ENCODE results near the gene FAM240A.

The FAM240A gene

DNA sequence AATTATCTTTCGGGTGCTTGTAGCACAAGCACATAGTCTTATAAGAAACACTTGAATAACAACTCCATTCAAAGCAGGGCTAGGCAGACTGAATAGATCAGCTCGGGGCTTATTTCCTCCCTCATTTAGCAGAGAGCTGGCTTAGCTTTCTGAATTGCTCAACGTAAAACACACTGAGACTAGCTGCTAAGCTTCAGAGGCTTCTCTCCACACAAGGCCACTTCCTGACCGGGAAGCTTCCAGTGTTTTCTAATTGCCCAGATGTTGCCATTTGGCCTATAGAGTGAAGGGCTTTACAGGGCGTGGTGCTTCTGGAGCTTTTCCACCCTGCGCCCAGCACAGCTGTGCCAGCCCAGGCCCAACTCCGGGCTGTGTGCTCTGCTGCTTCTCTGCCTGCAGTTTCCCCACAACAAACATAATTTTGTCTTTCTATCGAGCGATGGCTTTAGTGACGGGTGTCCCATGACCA, 16.6 kb downstream of the FAM240A start:
- no peak for DNase-seq

DNA sequence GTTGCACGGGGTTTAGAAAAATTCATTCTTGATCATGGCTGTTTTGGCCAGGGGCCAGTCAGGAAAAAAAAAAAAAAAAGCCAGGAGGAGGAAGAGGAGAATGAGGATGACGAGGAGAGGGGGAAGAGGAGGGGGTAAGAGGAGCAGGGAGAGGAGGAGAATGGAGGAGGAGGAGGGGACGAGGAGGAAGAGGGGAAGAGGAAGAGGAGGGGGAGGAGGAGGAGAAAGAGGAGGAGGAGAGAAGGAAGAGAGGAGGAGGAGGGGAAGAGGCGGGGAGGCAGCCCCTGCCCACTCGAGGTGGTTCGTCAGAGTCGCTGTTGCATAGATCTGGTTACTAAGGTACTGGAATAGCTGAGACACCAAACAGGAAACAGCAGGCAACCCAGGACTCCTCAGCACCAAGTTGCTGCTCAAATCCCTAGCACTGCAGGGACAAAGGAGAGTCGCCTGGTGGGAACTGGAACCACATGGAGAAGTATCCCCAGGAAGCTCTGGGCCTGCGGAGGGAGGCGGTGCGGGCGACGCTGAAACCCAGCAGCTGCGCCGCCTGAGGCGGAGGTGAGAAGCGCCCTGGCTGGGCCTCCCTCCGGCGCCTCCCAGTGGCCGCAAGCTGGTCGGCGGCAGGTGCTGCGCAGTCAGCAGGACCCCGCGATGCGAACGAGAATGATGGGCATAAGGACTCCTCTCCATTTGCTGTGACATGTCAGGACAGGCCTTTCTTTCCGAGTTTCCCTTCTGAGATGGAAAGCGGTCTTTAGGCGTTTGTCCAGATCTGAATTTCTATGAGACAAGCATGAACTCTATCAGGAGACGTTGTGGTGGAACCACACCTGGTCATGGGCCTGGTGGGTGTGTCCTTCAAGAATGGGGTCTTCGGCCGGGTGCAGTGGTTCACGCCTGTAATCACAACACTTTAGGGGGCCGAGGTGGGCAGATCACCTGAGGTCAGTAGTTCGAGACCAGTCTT, 17.5 kb downstream of the FAM240A start:
- DNase-seq, result peak; percentile 64

DNA sequence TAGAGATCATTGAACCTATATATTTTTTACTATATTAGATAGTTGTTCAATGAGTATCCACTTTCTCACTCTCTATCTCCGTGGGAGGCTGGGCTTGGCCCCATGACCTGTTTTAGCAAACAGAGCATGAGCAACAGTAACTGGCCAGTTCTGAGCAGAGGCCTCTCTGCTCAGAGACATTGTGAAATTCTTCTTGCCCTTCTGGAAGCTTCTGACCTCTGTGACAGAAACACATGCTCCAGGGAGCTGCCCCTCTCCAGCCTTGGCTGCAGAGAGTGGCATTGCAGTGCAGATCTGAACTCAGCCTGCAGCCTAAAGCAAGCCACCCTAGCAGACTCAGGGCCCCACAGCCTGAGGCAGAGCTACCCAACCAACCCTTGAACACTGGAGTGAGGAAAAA, 20.5 kb downstream of the FAM240A start:
- peak; percentile 64 for DNase-seq

DNA sequence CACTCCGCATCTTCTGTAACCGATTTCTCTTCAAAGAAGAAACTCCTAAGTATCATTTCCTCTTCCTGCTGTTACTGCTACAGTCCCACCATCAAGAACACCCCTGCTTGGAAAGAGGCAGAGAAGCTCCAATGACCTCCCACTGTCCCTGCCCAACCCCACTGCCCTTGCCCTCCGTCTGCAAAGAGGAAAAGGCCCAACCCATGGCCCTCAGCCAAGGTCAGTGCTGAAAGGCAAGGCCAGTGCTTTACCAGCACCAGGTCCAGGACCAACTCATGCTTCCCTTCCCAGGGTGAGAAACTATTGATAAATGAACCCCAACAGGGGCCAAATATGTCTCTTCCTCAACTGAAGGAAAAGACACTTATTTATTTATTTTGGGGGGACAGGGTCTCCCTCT, 22.5 kb downstream of the FAM240A start:
- no peak for DNase-seq

DNA sequence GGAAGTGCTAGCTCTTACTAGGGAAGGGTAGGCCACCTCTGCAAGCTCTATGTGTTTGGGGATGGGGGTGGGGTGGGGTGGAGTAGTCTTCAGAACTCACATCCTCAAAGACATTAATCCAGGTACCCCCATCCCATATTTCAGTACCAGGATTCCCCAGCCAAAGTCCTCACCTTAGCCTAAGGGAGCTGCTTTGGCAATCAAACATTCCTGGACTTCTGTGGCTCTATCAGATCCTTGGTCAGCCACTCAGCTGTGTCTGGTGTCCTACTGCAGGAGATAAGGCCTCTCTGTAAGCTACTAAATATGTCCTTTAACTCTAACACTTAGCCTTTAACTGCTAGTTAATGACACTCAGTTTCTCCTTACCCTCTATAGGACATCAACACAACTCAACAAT, 26.9 kb downstream of the FAM240A start:
- DNase-seq, result no peak

DNA sequence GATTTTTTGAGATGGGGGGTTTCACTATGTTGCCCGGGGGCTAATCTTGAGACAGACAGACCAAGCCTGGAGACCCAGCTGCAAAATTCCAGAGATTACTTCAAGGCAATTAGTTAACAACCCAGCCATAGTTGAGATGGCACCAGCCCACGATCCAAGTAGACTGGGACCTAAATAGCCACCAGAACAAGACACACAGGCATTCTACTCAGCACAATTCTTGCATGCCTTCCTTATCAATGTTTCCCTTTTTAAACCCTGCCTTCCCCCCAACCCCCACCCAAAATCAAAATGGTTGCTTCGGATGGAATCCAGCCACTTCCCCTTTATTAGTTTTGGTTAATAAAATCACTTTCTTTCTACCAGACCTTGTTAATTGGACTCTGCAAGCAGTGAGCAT, 28.6 kb downstream of the FAM240A start:
- no peak for DNase-seq

DNA sequence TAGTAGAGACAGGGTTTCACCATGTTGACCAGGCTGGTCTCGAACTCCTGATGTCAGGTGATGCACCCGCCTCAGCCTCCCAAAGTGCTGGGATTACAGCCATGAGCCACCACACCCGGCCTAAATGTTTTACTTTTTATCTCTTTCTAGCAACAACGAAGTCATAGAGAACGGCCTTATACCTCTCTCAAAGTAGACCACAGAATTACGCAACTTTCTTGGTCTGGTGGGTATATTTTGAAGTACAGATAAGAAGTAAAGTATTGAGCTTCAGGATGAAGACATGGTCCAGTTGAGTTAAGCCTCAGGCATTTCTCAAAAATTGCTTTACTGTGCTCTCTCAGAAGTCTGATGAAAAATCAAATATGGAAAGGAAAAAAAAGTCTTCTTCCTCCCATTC, 30.6 kb downstream of the FAM240A start:
- DNase-seq, result no peak

DNA sequence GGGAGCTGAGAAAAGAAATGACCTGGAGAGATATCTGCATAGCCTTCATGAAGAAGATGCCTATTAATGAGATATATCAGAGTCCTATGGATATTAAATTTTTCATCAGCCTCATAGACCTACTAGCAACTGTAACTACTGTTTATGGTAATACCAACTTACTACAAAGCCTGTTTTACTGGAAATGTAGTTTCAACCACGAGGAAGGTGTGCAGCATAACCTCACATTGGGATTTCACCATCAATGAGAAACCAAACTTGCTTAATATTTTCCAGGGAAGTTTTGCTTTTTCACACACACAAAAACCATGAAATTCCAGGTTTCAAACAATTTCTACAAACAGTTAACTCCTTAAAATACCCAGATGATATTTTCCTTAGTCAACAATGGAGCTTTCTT, 31.4 kb downstream of the FAM240A start:
- no peak for DNase-seq

DNA sequence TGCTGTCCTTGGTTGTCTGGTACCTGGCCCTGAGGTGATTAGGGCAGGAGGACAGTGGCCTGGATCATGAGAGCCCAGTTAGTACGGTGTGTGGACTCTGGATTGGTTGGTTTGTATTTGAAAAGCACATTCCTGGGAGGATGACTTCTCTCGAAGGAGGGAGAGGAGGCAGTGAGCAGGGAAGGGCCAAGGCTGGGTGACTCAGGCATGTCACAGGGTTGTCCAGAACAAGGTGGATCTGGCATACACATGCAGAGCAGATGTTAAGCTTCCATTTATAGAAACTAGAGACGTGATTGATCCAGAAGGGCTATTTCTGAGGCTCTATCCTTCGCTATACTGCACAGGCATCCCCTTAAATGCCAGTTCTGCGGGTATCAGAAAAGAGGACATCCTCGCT, 34.4 kb downstream of the FAM240A start:
- no peak for DNase-seq

DNA sequence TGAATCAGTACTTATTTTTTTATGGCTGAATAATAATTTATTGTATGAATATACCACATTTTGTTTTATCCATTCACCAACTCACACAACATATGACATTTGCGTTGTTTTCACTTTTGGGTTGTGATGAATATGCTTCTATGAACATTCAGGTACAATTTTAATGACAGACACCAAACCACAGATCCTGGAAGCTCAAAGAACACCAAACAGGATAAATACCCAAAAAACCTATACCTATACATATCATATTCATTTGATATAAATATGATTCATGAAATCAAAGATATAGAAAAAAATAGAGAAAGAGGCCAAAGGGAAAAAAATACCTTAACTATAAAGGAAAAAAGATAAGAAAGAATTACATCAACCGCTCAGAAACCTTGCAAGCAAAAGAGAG, 35.8 kb downstream of the FAM240A start:
- no peak for DNase-seq

DNA sequence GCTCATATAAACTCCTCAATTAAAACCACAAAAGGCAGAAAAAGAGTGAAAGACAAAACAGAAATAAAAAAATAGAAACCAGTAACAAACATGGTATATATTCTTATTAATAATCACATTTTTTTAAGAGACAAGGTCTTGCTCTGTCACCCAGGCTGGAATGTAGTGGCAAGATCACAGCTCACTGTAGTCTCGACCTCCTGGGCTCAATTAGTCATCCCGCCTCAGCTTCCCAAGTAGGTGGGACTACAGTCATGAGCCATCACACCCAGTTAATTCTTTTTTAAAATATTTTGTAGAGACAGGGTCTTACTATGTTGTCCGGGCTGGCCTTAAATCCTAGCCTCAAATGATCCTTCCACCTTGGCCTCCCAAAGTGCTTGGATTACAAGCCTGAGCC, 37.1 kb downstream of the FAM240A start:
- DNase-seq, result no peak

DNA sequence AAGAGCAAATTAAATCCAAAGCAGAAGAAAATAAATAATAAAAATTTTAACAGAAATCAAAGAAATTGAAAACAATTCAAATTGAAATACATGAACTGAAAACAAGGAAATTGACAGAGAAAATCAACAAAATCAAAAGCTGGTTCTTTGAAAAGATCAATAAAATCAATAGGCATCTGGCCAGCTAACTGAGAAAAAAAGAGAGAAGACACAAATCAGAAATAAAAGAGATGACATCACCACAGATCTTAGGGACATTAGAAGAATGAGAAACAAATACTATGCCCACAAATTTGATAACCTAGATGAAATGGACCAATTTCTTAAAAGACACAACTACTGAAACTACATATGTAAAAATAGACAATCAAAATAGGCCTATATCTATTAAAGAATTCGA, 38.8 kb downstream of the FAM240A start:
- no peak for DNase-seq

DNA sequence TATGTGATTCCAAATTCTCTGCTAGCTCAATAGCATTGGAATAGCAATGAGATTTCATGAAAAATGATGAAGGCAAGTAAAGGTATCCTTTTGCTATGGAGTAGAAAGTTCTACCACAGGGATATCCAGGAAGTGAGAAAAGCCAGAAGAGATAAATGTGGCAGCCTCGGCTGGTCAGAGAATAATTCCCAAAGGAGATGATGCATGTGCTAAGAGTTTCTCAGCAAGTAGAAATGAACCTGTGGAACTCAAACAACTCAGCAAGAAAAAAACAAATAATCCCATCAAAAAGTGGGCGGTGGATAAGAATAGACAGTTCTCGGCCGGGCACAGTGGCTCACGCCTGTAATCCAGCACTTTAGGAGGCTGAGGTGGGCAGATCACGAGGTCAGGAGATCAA, 42.9 kb downstream of the FAM240A start:
- no peak for DNase-seq

DNA sequence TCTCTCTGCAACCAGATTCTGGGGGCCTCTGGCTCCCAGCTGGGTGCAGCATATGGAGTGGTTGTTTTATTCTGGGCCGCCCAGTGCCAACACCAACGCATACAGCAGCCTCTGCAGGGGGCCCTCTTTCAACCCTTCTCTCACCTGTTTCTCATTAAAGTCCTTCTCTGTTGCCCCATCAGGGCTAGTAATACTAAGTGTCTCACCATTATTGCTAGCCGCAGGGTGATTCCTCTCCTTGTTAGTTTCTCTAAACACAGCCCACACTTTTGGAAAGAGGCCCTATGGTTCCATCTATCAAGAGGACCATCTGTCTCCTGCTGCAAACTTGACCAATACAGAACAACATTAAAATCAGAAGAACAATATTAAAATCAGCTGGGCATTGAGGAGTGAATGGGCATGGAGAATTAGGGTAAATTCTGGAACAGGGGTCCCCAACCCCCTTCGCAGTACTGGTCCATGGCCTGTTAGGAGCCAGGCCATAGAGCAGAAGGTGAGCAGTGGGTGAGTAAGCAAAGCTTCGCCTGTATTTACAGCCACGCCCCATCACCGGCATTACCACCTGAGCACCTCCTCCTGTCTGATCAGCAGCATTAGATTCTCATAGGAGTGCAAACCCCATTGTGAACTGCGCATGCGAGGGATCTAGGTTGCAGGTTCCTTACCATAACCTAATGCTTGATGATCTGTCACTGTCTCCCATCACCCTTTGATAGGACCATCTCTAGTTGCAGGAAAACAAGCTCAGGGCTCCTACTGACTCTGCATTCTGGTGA, 44.6 kb downstream of the FAM240A start:
- no peak for DNase-seq

DNA sequence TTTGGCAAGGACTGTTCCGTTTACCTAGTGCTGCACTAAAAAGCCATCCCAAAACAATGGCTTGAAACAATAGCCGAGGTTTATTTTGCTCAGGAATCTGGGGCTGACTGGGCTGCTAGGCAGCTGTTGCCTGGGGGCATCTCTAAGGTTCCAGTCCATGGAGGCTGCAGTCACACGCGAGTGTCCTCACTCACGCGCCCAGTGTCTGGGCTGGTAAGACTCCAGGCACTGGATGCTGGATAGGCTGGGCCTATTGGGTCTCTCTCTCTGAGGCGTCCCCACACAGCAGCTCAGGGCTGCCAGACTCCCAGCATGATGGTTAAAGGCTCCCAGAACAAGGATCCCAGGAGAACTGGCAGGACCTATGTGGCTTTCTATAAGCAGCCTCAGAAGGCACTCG, 47.0 kb downstream of the FAM240A start:
- DNase-seq, result no peak

DNA sequence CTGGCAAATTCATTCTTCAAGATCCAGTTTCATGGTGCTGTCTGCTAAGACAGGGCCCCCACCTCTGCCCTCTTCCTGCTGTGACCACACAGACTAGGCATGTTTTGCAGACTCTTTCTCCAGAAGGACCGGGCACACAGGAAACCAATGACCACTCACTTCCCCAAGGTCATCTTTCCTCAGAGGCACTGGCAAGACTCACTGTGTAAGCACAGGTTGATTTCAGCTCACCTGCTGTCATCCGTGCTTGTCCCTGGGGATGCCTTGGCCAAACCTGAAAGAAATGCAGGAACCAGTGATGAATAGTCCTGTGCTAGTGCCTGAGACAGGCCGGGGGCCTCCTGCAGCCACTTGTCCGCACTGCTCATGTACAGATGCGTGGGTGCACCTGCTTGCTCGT, 47.7 kb downstream of the FAM240A start:
- no peak for DNase-seq

DNA sequence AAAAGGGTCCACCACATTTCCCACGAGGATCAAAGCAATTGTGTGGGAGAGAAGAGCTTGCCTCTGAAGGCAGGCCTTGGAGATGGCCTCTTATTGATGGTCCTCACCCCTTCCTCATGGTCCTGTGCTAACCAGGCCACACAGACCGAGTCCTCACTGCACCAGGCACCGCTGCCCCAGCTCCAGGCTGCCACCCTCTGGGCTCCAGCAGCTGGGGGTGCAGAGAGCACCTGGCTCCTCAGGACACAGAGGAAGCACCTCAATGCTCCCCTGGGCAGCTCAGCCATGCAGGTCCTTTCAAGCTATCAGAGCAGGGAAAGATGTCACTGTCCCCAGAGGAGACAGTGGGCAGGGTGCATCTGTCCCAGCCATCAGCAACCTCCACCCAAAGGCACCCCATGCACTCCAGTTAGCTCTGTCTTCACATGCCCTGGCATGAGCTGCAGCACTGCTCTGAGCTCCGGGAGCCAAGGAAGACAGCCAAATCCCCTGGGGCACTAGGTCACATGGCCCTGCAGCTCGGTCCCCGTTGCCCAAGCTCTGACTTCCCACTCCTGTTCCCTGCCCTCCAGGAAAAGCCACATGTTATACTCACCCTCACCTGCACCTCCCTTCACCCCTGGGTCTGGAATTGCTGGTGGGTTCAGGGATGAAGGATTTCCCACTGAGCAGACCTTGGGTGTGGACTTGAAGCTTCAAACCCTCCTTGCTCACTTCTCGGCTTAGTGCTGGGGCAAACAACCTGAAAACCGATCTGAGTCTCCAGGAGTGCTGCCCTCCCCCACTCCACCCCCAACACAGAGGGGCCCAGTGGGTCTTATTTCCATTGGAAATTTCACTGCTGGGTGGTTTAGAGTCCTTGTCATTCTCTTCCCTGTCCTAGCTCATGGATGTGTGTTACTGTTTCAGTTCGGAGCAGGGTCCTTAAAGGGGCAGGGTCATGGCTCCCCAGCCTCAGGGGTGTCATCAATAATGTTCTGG, 48.5 kb downstream of the FAM240A start:
- no peak for DNase-seq

DNA sequence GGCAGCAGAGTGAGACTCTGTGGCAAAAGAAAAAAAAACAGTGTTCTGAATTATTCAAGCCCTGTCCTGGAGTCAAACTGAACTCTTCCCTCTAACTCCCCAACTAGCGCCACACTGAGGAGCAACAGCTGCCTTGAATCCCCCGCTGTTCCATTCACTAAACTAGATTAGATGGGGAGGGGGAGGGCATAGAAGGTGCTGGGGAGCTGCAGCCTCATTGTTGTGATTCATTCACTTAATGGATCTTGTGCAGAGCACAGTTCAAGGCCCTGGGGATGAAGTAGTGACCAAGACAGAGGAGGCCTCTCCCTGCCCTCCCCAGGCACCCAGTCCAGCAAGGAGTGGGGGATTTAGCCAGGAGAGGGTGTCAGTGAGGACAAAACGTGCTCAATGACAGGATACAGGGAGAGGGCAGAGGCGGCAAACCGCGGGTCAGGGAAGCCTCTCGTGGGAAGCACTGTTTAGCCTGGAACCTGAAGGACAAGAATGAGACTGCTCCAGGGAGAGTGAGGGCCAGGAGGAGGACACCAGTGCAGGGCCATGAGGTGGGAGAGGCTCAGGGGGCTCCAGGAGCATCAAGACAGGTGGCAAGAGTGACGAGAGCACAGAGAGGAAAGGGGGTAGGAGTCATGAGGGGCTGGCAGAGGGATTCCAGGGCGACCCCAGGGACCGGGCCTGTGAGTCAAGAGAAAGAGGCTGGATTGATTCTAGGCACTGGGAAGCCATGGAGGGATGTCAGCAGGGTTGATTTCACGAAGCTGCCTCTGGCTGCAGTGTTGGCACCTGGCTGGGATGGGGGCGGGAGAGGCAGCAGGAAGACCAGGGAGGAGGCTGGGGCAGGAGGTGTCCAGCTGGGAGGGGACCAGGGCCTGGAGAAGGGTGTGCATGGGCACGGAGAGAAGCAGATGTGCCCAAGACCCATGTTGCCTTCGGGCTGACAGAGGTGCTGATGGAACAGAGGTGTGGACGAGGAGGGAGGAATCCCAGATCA, 49.7 kb downstream of the FAM240A start:
- DNase-seq, result no peak

DNA sequence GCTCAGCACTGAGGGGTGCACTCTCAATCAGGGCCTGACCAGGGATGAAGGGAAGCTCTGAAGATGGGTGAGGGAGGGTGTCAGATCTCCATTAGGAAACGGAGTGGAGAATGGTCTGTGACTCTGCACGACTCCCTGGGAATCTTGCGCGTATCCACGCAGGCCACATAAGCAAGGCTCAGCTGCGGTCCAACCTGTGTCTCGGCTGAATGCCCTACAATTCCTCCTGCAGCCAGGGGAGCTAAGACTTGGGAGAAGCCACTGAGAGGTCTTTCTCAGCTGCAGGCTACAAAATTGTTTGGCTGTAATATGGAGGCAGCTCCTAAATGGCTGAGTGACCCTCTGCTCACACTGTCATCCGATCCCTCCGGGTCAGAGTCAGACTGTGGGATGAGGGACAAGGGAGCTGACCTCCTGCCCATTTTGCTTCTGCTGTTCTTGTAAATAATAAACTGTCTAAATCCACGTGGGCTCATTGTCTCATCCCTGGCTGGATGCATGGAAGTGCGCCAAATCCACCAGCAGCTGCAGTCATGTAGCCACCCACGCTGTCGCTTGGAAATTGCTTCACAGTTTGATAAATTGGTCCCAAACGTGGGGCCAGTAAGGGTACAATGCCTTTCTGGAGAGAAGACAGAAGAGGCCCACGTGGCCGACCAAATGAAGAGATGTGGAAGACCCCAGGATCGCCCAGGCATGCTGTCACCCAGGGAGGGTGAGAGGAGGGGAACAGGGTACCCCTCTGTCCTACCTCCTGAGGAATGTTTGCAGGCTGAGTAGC, 50.6 kb downstream of the FAM240A start:
- no peak for DNase-seq

DNA sequence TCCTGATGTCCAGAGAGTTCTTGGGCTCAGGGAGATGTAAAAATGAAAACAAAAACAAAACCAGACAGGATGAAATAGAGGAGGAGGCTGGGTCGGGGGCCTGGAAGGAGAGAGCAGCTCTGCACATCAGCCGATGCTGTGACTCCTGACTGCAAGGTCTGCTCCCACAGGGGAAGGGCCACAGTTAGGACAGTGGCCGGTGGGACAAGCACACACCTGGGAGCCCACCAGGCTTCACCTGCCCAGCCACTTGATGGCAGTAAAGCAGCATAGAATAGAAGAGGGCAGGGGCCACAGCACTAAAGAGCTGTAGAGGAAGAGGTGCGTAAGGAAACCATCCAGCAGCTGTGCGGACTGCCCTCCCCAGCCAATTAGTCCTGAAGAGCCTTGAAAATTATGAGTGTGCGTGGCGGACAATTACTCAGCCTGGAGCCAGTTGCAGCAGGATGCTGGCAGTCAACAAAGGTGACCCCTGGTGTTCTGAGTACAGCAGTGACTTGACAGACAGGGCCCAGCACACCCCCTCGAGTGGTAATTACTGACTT, 51.3 kb downstream of the FAM240A start:
- DNase-seq, result no peak

Measured in inflammatory macrophage treated with lipopolysaccharide for 4 hours (primary cell).